H1 (cell line): ENCODE results near the gene MAP2K5. TPM values are rescaled to one million over a fixed set of nuclear protein-coding genes. Genes with fewer than 3 reads are reported as not detected.

Experiments
- CTCF ChIA-PET: fragments of 300-600 bp; sonication (Branson Sonifier 250); formaldehyde crosslinking; loops from one replicate; lab custom pipeline; 2021; ENCODE audit not compliant: partially characterized antibody; lab: Charles Lee
- POLR2A ChIA-PET: fragments of 300-600 bp; sonication (Branson Sonifier 250); formaldehyde crosslinking; loops from one replicate; lab custom pipeline; 2021; ENCODE audit warnings: inconsistent platforms; ENCODE audit not compliant: partially characterized antibody; lab: Charles Lee
- DNase-seq, 2 experiments: peaks; one replicate each; pipeline versions ENCODE4 v3.0.0 to v3.0.0-alpha.2; 2010 to 2022; ENCODE audit warnings: low spot score in 2 of 2, low read depth in 1 of 2, mixed read lengths in 1 of 2
- FAIRE-seq: peaks from 2 replicates; lab custom pipeline; 2011; peaks lifted over from hg19 to GRCh38; lab: Jason Lieb, UNC
- H2AFZ ChIP-seq: 2 replicates; pipeline ENCODE4 v1.8.1; 2012; ENCODE audit warnings: low read length, inconsistent platforms
- H2AK5ac ChIP-seq: 2 replicates; pipeline ENCODE4 v1.6.1; 2013; ENCODE audit warnings: low read depth, low read length
- H2BK120ac ChIP-seq: replicated peaks from 2 replicates; pipeline ENCODE3; 2013; ENCODE audit warnings: low read depth, low read length, inconsistent platforms
- H2BK12ac ChIP-seq: 2 replicates; pipeline ENCODE4 v1.6.1; 2013; ENCODE audit warnings: low read depth, low read length
- H2BK15ac ChIP-seq: 2 replicates; pipeline ENCODE4 v1.6.1; 2013; ENCODE audit warnings: low read length
- H2BK20ac ChIP-seq: 2 replicates; pipeline ENCODE4 v1.6.1; 2013; ENCODE audit warnings: low read length
- H2BK5ac ChIP-seq: 2 replicates; pipeline ENCODE4 v1.6.1; 2013; ENCODE audit warnings: low read depth, low read length
- H3K14ac ChIP-seq: 2 replicates; pipeline ENCODE4 v1.6.1; 2013; ENCODE audit warnings: inconsistent platforms; ENCODE audit not compliant: insufficient read length
- H3K18ac ChIP-seq: 2 replicates; pipeline ENCODE4 v1.6.1; 2013; ENCODE audit warnings: low read length; ENCODE audit errors: extremely low read depth
- H3K23ac ChIP-seq: 2 replicates; pipeline ENCODE4 v1.6.1; 2013; ENCODE audit warnings: inconsistent platforms; ENCODE audit not compliant: insufficient read length
- H3K23me2 ChIP-seq: 2 replicates; pipeline ENCODE4 v1.6.1; 2013; ENCODE audit warnings: low read depth, low read length
- H3K27ac ChIP-seq: 2 replicates; pipeline ENCODE4 v1.6.1; 2011; ENCODE audit warnings: low read depth, low read length, inconsistent platforms
- H3K27me3 ChIP-seq, 4 experiments: replicated peaks in 1 of 4; 1 replicate in 1 of 4; 2 replicates in 3 of 4; pipeline versions ENCODE4 v1.6.1 to v1.8.1; 2011 to 2013; ENCODE audit warnings: low read length in 3 of 4, mild to moderate bottlenecking in 3 of 4, inconsistent platforms in 2 of 4, mixed read lengths in 2 of 4, moderate library complexity in 1 of 4; ENCODE audit not compliant: control insufficient read depth in 3 of 4, insufficient read depth in 3 of 4; ENCODE audit errors: extremely low read depth in 1 of 4
- H3K36me3 ChIP-seq, 4 experiments: 2 replicates each; pipeline versions ENCODE4 v1.6.1 to v1.8.1; 2011 to 2013; ENCODE audit warnings: mild to moderate bottlenecking in 4 of 4, low read length in 3 of 4, moderate library complexity in 2 of 4, control low read depth in 1 of 4, inconsistent platforms in 1 of 4; ENCODE audit not compliant: insufficient read depth in 4 of 4, control insufficient read depth in 2 of 4
- H3K4ac ChIP-seq: replicated peaks from 2 replicates; pipeline ENCODE3; 2013; ENCODE audit warnings: low read length, low read depth, mixed read lengths, inconsistent platforms; ENCODE audit not compliant: insufficient read length
- H3K4me1 ChIP-seq, 4 experiments: replicated peaks in 1 of 4; 1 replicate in 1 of 4; 2 replicates in 3 of 4; pipeline versions ENCODE4 v1.6.1 to v1.8.1; 2011 to 2013; ENCODE audit warnings: low read length in 3 of 4, inconsistent platforms in 2 of 4, mixed read lengths in 1 of 4; ENCODE audit not compliant: insufficient read depth in 4 of 4, control insufficient read depth in 3 of 4
- H3K4me2 ChIP-seq, 2 experiments: 2 replicates each; pipeline versions ENCODE4 v1.6.1 to v1.8.1; 2011 to 2013; ENCODE audit warnings: low read depth in 2 of 2, low read length in 2 of 2, control low read depth in 1 of 2, inconsistent platforms in 1 of 2, mild to moderate bottlenecking in 1 of 2; ENCODE audit not compliant: insufficient read depth in 1 of 2
- H3K4me3 ChIP-seq, 4 experiments: fragments of 200-600, 300-600 bp in 1 of 4; sonication (generic), shearing (Covaris generic), sonication (Bioruptor Twin) in 1 of 4; 2 replicates each; pipeline versions ENCODE4 v1.5.1 to v1.8.1; 2011 to 2016; ENCODE audit warnings: low read length in 4 of 4, low read depth in 3 of 4, control low read depth in 2 of 4, inconsistent platforms in 2 of 4, mild to moderate bottlenecking in 2 of 4, mixed read lengths in 1 of 4, moderate library complexity in 1 of 4; ENCODE audit not compliant: insufficient read depth in 2 of 4; ENCODE audit errors: extremely low read depth in 1 of 4
- H3K56ac ChIP-seq: replicated peaks from 2 replicates; pipeline ENCODE3; 2013; ENCODE audit warnings: low read depth, mild to moderate bottlenecking, mixed read lengths, low read length, inconsistent platforms; ENCODE audit not compliant: insufficient read length
- H3K79me1 ChIP-seq: 2 replicates; pipeline ENCODE4 v1.6.1; 2013; ENCODE audit warnings: low read depth, low read length, control low read depth
- H3K79me2 ChIP-seq, 2 experiments: 2 replicates each; pipeline versions ENCODE4 v1.6.1 to v1.8.1; 2012 to 2013; ENCODE audit warnings: low read length in 2 of 2, mild to moderate bottlenecking in 2 of 2, inconsistent platforms in 1 of 2; ENCODE audit not compliant: insufficient read depth in 2 of 2, control insufficient read depth in 1 of 2
- H3K9ac ChIP-seq, 4 experiments: replicated peaks in 1 of 4; 1 replicate in 1 of 4; 2 replicates in 3 of 4; pipeline versions ENCODE4 v1.6.1 to v1.8.1; 2011 to 2013; ENCODE audit warnings: low read depth in 3 of 4, low read length in 3 of 4, control low read depth in 2 of 4, mild to moderate bottlenecking in 2 of 4, moderate library complexity in 2 of 4, inconsistent platforms in 1 of 4; ENCODE audit errors: extremely low read depth in 1 of 4
- H3K9me3 ChIP-seq, 2 experiments: 2 replicates each; pipeline versions ENCODE4 v1.6.1 to v1.8.1; 2012 to 2013; ENCODE audit warnings: mild to moderate bottlenecking in 2 of 2, moderate library complexity in 2 of 2, control low read depth in 1 of 2, inconsistent platforms in 1 of 2, low read depth in 1 of 2, low read length in 1 of 2, mixed read lengths in 1 of 2; ENCODE audit not compliant: insufficient read depth in 2 of 2
- H4K20me1 ChIP-seq, 2 experiments: replicated peaks in 1 of 2; 2 replicates each; pipeline versions ENCODE3 to v1.8.1; 2011 to 2013; ENCODE audit warnings: inconsistent platforms in 2 of 2, low read length in 2 of 2, mild to moderate bottlenecking in 1 of 2; ENCODE audit not compliant: insufficient read depth in 2 of 2, control insufficient read depth in 1 of 2
- H4K5ac ChIP-seq: 2 replicates; pipeline ENCODE4 v1.6.1; 2013; ENCODE audit warnings: low read length, low read depth, mixed read lengths, inconsistent platforms; ENCODE audit not compliant: insufficient read length
- H4K8ac ChIP-seq: 2 replicates; pipeline ENCODE4 v1.8.0; 2013; ENCODE audit warnings: mild to moderate bottlenecking, moderate library complexity, low read length, inconsistent platforms; ENCODE audit not compliant: insufficient read depth; ENCODE audit errors: extremely low read depth
- H4K91ac ChIP-seq: replicated peaks from 2 replicates; pipeline ENCODE3; 2013; ENCODE audit warnings: low read length, mixed read lengths, inconsistent platforms; ENCODE audit not compliant: insufficient read length
- BCL11A ChIP-seq, 2 experiments: IDR thresholded peaks; one replicate each; pipeline ENCODE4 v1.6.1; 2011; ENCODE audit warnings: low read depth in 2 of 2, low read length in 2 of 2, mild to moderate bottlenecking in 2 of 2
- CEBPB ChIP-seq: IDR thresholded peaks from 2 replicates; pipeline ENCODE4 v1.6.1; 2012; ENCODE audit warnings: low read depth, low read length
- CHD2 ChIP-seq: IDR thresholded peaks from 2 replicates; pipeline ENCODE4 v1.6.1; 2012; ENCODE audit warnings: low read length, improper control_type of control experiment
- JUND ChIP-seq: IDR thresholded peaks from 2 replicates; pipeline ENCODE4 v1.6.1; 2011; ENCODE audit warnings: mild to moderate bottlenecking, improper control_type of control experiment, low read length
- NANOG ChIP-seq: IDR thresholded peaks from 2 replicates; pipeline ENCODE4 v1.6.1; 2011; ENCODE audit warnings: low read length, low read depth, mild to moderate bottlenecking, inconsistent platforms; ENCODE audit not compliant: insufficient read depth, poor library complexity, severe bottlenecking
- POLR2AphosphoS5 ChIP-seq: IDR thresholded peaks from 2 replicates; pipeline ENCODE4 v1.6.1; 2011; ENCODE audit warnings: low read depth, low read length
- SAP30 ChIP-seq: fragments of 300-600 bp; sonication (generic); IDR thresholded peaks from 2 replicates; pipeline ENCODE4 v1.7.1; 2012; ENCODE audit warnings: low read length, moderate library complexity, mild to moderate bottlenecking, inconsistent platforms; ENCODE audit not compliant: insufficient read depth, insufficient replicate concordance
- SP1 ChIP-seq: IDR thresholded peaks from 2 replicates; pipeline ENCODE4 v1.6.1; 2011; ENCODE audit warnings: low read depth, low read length
- SP2 ChIP-seq: IDR thresholded peaks from 2 replicates; pipeline ENCODE4 v1.6.1; 2012; ENCODE audit warnings: mild to moderate bottlenecking, low read length, inconsistent platforms
- TAF1 ChIP-seq: IDR thresholded peaks from 2 replicates; pipeline ENCODE4 v1.6.1; 2011; ENCODE audit warnings: mild to moderate bottlenecking, low read depth, low read length
- TBP ChIP-seq: IDR thresholded peaks from 2 replicates; pipeline ENCODE4 v1.6.1; 2011; ENCODE audit warnings: low read depth, low read length, improper control_type of control experiment
- ZNF274 ChIP-seq: IDR thresholded peaks from 2 replicates; pipeline ENCODE4 v1.7.0; 2012; ENCODE audit warnings: low read length, borderline replicate concordance; ENCODE audit errors: extremely low read depth
- WGBS, 2 experiments: shearing (Covaris generic) in 1 of 2; methylation state at CpG; one replicate each; pipeline versions ENCODE4 v1.1.6 to v1.1.7; 2013 to 2015; ENCODE audit warnings: low lambda C conversion rate in 2 of 2, mixed read lengths in 2 of 2, inconsistent platforms in 1 of 2, low coverage in 1 of 2, missing lambda C conversion rate in 1 of 2; ENCODE audit not compliant: insufficient replicate concordance in 2 of 2, insufficient coverage in 1 of 2, insufficient read length in 1 of 2; ENCODE audit errors: extremely low coverage in 1 of 2, missing lambda C conversion rate in 1 of 2; 5-methylcytosine and 5-hydroxymethylcytosine counted together
- polyA plus RNA-seq, 7 experiments: library from polyadenylated mRNA; depleted of rRNA in 3 of 7; stranded (reverse) in 5 of 7; unstranded in 2 of 7; fragments of >200 nt in 5 of 7; fragments of 200-250 nt in 2 of 7; gene quantifications; 1 replicate in 5 of 7; 2 replicates in 1 of 7; 4 replicates in 1 of 7; pipeline versions ENCODE4 v1.2.1 to v1.2.3, GENCODE V29; 2011 to 2013; ENCODE audit warnings: missing spikeins in 2 of 7, mixed read lengths in 2 of 7
- total RNA-seq: library from RNA; stranded (reverse); fragmentation: NEBNext Ultra II Directional; extraction: Animal tissue kit (Norgen Biotek cat#: 25700); gene quantifications from 2 replicates; pipeline ENCODE4 v1.2.1, GENCODE V29; 2021
- TF ChIP-seq, protein P1 (sequence below): IDR thresholded peaks from 2 replicates; pipeline ENCODE4 v1.6.1; 2012; ENCODE audit warnings: low read length, inconsistent platforms

The MAP2K5 gene
- total and polyA plus RNA-seq, 2 of the 8 experiments (the other 6 are each of a cell fraction or from before 2014, with no cell fraction given), result 4.4 to 15.8 TPM

DNA sequence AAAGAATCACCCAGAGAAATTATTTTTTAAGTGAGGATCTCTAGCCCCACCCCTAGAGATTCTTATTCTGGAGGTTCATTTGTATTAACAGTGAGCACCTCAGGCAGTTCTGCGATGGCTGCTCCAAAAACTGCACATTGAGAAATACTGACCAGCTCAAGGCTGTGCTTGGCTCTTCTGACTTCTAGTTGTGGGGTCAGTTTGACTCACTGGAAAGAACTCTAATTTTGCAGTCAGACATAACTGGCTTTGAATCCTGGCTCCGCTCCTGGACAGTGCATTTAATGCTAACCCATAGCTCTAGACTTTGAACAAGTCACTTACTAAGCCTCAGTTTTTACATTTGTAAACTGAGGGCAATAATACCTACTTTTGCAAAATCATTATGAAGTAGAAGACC is 159.2 kb downstream of the MAP2K5 start:
- Histone ChIP-seq H2BK120ac (no peak overlapping the region), H3K36me3 (0 out of 8 replicates have a peak, but pooled peaks cover 0 to 5% (median 0%) of the 10 kb centered on the region in 4 experiments), H3K4me1 (no peaks in the 10 kb centered on the region), H3K9me3 (no peaks in the 10 kb centered on the region), H2BK15ac (no peak overlapping the region), H2AK5ac (no peak overlapping the region), H3K79me2 (no peaks in the 10 kb centered on the region), H3K4me2 (no peak overlapping the region), H3K23me2 (no peaks in the 10 kb centered on the region), H3K27ac (no peak overlapping the region), H3K79me1 (no peaks in the 10 kb centered on the region), H4K8ac (no peak overlapping the region), H3K4me3 (no peak overlapping the region), H3K18ac (no peak overlapping the region), H2AFZ (no peak overlapping the region), H2BK20ac (no peak overlapping the region), H3K23ac (no peak overlapping the region), H3K56ac (no peak overlapping the region), H2BK5ac (no peak overlapping the region), H2BK12ac (no peak overlapping the region), H3K9ac (no peak overlapping the region), H4K91ac (no peak overlapping the region), H4K20me1 (no peaks in the 10 kb centered on the region), H3K4ac (no peak overlapping the region), H3K14ac (no peak overlapping the region), H3K27me3 (no peaks in the 10 kb centered on the region), H4K5ac (no peak overlapping the region)
- ChIA-PET POLR2A (interaction anchor here (1.3 kb wide), 1 partner anchor 13 kb away, joined by 3 read pairs; no protein-coding TSS in a partner anchor), CTCF (no interaction called here)
- WGBS, 2 experiments, result 96% methylated on average over 2 of the region's 2 CpGs; no CpG with 5 or more reads in 1 of the 2 experiments
- DNase-seq, result no peak
- FAIRE-seq, result no peak
- TF ChIP-seq BCL11A (IDR thresholded peaks at IDR 0.05; ENCODE audit: low read depth in 2 of 2, low read length in 2 of 2), result no peak
- no peak for TF ChIP-seq SP1
- no peak for TF ChIP-seq NANOG
- no peak for TF ChIP-seq JUND
- TF ChIP-seq TAF1, result no peak
- no peak for TF ChIP-seq CHD2
- TF ChIP-seq ZNF274, result no peak
- TF ChIP-seq, protein P1, sequence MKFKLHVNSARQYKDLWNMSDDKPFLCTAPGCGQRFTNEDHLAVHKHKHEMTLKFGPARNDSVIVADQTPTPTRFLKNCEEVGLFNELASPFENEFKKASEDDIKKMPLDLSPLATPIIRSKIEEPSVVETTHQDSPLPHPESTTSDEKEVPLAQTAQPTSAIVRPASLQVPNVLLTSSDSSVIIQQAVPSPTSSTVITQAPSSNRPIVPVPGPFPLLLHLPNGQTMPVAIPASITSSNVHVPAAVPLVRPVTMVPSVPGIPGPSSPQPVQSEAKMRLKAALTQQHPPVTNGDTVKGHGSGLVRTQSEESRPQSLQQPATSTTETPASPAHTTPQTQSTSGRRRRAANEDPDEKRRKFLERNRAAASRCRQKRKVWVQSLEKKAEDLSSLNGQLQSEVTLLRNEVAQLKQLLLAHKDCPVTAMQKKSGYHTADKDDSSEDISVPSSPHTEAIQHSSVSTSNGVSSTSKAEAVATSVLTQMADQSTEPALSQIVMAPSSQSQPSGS, result no peak
- no peak for TF ChIP-seq CEBPB
- no peak for TF ChIP-seq TBP
- no peak for TF ChIP-seq POLR2AphosphoS5
- TF ChIP-seq SP2, result no peak
- no peak for TF ChIP-seq SAP30
